NCI-H510A treated with DMSO at 0.1 percent for 48 hours (cell line): ENCODE results near the gene TMEM135.
"Not testable (repeated sequence)": the region's sequence is repeated elsewhere in the genome, so short reads cannot be mapped to it uniquely, and the experiment has no call there.

Source experiments
- DNase-seq: peaks from one replicate; lab custom pipeline; 2025; lab: John Stamatoyannopoulos, UW

TMEM135 gene

GRCh38 chr11:87141980-87142514 is 104.3 kb downstream of the TMEM135 start:
- no peak for DNase-seq

DNA sequence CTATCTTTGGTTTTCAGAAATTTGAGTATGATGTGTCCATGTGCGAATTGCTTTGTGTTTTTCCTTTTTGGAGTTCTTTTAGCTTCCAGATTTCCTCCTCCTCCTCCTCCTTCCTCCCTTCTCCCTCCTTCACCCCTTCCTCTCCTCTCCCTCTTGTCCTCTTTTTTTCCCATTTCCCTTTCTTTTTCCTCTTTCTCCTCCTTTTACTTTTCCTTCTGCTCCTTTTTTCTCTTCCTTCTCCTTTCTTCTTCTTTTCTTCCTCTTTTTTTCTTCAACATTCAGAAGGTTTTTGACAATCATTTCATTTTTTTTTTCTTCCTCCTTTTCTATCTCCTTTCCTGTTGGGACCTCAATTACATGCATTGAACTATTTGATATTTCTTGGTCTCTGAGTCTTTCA is 104.9 kb downstream of the TMEM135 start:
- DNase-seq = no peak

GRCh38 chr11:87143641-87144040 is 105.9 kb downstream of the TMEM135 start:
- no peak for DNase-seq

DNA sequence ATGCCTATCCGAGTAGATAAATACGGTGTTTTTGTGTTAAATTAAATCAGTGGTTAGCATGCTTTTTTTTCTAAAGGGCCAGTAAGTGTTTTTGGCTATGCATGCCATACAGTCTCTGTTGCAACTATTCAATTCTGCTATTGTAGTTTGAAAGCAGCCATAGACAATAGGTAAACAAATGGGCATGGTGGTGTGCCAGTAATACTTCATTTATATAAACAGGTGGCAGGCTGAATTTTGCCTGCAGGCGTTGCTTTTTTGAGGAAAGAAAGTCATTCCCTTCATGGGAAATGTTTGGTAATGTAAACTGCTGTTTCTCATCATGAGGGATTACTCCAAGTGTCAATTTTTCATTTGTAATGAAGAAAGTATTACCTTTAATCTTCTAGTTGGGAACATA is 106.5 kb downstream of the TMEM135 start:
- DNase-seq = no peak

DNA sequence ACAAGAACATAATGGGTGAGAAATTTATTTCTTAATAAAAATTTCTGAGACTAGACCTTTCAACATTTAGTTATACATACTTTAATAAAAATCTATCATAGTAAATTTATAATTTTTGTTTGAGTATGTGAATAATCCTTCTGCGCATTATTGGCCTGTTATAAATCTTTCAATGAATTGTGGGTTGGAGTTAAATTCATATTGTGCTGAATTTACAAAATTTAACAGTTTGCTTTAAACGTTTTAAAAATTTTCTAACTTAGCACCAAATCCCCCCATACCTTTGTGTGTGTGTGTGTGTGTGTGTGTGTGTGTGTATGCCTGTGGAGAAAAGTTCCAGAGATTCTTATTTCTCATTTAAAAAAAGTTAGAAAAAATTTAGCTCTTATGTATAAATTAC is 111.0 kb downstream of the TMEM135 start:
- no peak for DNase-seq

DNA sequence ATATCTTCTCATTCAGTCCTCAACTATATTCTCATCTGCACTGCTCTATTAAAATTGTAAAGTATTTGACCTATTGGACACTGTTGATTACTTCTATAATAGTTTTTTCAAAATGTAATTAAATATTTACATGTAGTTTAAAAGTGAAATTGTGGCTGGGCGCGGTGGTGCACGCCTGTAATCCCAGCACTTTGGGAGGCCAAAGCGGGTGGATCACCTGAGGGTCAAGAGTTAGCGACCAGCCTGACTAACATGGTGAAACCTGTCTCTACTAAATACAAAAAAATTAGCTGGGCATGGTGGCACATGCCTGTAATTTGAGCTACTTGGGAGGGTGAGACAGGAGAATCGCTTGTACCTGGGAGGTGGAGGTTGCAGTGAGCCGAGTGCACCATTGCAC is 112.0 kb downstream of the TMEM135 start:
- DNase-seq = not testable (repeated sequence)

DNA sequence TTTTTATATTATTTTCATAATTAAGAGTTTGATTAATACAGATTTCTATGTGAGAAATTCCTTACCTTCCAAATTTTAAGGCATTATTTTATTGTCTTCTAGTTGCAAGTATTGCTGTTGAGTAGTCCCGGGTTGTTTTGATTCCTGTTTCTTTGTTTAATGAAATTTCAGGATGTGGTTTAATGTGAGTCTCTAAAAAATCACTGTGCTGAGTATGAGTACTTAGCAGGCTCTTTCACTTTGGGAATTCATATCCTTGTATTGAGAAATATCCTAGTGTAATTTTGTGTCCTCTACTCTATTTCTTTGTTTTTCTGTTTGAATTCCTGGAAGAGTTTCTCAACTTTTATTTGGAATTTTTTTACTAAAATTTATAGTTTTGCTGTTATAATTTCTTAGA is 113.2 kb downstream of the TMEM135 start:
- DNase-seq = no peak

DNA sequence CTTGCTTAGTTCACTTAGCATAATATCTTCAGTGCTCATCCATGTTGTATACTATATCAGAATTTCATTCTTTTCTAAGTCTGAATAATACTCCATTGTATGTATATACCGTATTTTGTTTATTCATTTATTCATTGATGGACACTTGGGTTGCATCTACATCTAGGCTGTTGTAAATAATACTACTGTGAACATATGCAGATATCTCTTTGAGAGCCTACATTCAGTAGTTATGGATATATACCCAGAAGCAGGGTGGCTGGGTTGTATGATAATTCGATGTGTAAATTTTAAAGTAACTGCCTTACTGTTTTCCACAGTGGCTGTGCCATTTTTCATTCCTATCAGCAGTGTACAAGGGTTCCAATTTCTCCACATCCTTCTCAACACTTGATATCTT is 116.5 kb downstream of the TMEM135 start:
- no peak for DNase-seq

- DNase-seq = no peak
Observed at GRCh38 chr11:87156970-87157369, 119.2 kb downstream of the TMEM135 start.

DNA sequence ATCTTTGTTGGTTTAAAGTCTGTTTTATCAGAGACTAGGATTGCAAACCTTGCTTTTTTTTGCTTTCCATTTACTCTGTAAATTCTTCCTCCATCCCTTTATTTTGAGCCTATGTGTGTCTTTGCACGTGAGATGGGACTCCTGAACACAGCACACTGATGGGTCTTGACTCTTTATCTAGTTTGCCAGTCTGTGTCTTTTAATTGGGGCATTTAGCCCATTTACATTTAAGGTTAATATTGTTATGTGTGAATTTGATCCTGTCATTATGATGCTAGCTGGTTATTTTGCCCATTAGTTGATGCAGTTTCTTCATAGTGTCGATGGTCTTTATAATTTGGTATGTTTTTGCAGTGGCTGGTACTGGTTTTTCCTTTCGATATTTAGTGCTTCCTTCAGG is 131.3 kb downstream of the TMEM135 start:
- not testable (repeated sequence) for DNase-seq

DNA sequence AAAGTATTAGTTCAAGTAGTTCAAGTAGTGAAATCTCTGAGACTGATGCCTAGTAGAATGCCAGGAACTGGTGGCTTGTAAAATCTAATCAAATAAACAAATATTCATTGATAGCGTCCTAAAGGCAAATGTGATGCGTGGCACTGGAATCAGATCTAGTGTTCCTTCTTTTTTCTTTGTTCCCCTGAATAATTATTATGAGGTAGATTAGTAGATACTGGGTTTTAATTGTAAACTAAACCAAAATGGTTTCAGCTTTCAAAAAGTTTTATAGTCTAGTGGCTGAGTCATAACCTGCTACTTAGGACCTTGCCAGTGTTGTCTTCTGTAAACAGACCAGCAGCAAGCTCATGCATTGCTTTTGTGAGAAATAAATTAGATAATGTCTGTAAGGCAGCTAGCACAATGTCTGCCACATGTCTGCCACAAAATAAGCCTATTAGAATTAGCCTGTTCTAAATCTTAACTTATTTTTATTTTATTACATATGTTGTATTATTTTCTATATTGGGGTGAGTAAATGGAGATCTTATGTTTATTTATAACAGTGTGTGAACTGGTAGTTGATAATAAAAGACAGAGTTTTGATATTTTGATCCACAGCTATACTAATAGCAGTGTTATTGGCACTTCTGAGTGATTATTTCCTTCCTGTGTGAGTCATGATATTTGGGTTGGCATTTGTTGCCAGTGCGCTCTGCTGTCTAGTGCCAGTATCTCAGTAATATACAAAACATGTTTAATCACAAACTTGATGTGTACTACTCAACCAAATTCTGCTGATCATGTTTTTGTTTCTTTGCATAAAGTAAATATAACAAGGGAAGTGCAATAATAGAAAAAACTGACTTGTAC is 135.7 kb downstream of the TMEM135 start:
- peak; percentile 54 for DNase-seq

- DNase-seq = no peak
Observed at GRCh38 chr11:87174870-87175269, 137.1 kb downstream of the TMEM135 start.

DNA sequence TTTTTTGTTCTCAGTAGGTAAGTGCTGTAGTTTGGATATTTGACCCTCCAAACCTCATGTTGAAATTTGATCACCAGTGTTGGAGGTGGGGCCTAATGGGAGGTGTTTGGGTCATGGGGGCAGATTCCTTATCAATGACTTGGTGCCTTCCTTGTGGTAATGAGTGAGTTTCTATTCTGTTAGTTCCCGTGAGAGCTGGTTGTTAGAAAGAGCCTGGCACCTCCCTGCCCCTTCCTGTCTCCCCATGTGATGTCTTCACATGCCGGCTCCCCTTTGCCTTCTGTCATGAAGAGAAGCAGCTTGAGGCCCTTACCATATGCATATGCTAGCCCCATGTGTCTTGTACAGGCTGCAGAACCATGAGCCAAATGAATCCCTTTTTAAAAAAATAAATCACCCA is 138.3 kb downstream of the TMEM135 start:
- no peak for DNase-seq

DNA sequence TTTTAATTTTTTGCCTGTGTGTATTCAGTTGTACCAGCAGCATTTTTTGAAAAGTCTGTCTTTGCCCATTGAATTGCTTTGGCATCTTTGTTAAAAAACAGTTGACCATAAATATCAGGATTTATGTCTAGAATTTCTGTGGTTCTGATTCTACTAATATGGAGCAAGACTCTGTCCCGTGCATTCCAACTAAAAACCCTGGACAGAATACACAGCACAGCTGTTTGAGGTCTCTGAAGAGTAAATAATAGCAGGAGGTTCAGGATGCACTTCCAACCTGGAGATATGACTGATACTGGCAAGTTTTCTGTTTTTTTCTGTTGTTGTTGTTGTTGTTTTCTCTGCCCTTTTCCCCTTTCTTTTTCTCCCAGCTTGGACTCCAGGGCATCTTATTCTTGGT is 141.9 kb downstream of the TMEM135 start:
- no peak for DNase-seq

DNA sequence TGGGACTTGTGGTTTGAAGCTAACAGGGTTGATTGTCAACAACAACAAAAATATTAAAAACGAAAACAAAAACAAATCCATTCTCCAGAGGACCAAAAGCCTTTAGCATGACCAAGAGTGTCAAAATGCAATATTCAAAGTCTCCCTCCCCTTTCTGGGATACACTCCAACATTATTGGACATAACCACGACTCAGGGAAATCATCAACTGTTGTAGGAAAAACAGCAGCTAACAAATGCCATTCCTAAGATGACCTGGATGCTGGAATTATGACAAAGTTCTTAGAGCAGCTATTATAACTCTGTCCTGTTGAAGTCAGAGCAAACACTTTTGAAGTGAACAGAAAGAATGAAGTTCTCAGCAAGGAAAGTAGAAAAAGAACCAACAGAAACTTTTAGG is 143.0 kb downstream of the TMEM135 start:
- DNase-seq = no peak

- DNase-seq = no peak
Observed at GRCh38 chr11:87181143-87181542, 143.4 kb downstream of the TMEM135 start.

GRCh38 chr11:87185228-87185627 is 147.5 kb downstream of the TMEM135 start:
- DNase-seq = no peak

DNA sequence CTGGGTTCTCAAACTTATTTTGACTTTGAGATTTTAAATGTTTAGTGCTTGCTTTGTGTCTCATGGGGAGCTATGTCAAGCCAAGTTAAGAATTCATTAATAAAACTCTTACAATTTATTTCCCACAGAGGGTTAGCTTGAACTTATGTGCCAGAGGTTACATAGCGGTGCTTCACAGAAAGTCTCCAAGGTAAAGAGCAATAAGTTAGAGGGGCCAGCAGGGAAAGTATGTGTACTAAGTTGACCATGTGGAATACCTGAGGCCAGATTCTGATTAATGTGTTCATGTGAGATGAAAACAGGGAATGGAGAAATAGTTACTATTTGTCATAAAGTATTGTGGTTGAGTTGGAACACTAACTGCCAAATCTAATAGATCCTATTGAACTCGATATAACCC is 149.3 kb downstream of the TMEM135 start:
- DNase-seq = no peak

DNA sequence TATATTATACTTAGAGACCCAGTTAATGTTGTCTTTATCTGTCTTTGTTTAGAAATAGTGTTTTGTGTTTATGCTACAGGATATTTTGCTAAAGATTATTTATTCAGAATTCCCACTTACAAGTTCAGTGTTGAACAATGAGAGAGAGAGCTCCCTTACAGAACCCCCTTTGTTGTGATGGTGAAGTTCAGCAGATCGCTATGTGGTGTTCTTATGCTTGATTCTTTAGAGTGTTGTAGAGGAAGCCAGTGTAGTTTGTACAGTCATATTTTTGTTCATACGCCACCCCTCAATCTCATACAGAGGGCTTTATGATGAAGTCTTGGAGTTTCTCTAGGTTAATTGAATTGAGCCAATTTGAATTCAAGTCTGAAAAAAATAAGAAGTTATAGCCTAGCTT is 150.2 kb downstream of the TMEM135 start:
- no peak for DNase-seq

DNA sequence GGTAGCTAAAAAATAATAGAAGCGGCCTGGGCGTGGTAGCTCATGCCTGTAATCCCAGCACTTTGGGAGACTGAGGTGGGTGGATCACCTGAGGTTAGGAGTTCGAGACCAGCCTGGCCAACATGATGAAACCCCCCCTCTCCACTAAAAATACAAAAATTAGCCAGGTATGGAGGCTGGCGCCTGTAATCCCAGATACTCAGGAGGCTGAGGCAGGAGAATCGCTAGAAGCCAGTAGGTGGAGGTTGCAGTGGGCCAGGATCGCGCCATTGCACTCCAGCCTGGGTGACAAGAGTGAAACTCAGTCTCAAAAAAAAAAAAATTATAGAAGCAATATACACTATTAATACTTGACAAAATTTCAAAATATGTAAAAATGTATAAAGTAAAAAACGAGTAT is 150.7 kb downstream of the TMEM135 start:
- not testable (repeated sequence) for DNase-seq

DNA sequence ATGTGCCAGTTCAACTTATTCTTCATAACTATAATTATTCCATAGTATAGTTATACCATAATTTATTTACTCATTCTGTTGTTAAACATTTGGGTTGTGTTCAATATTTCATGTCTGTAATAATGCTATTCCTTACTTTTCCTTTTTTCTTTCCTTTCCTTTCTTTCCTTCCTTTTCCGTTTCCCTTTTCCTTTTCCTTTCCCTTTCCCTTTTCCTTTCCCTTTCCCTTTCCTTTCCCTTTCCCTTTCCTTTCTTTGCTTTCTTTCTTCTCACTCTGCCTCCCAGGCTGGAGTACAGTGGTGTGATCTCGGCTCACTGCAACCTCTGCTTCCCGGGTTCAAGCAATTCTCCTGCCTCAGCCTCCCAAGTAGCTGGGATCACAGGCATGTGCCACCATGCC is 151.2 kb downstream of the TMEM135 start:
- not testable (repeated sequence) for DNase-seq

DNA sequence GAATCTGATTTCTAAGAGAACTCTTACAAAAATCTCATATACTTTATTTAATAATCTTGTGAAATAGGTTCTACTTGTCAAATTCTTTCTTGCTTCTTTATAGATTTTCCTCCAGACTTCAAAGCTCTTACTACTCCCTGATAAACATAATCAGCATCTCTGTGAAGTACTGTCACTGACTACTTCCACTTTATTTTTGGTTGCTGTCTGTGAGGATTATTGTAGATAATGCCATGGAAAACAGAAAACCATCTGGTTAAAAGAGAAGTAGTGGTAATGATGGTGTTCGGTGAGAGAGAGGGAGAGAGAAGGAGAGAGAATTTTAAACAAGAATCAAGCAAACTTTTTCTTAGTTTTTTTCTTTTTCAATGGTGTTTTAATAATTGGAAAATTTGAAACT is 152.3 kb downstream of the TMEM135 start:
- DNase-seq = no peak

- no peak for DNase-seq
Observed at GRCh38 chr11:87193756-87194470, 156.2 kb downstream of the TMEM135 start.
